Tibial nerve (tissue), 4 donors: ENCODE measurements around the gene ANXA6.

Experiments used
- EP300 ChIP-seq, 2 donors: sonication (generic); formaldehyde crosslinking; IDR thresholded peaks; one replicate each; pipeline ENCODE4 v1.6.1; 2017; ENCODE audit warnings: antibody characterized with exemption in 2 of 2, mild to moderate bottlenecking in 1 of 2
- POLR2A ChIP-seq, 2 donors: fragments of 450-650 bp; IDR thresholded peaks; one replicate each; pipeline ENCODE4 v1.6.1; 2017; ENCODE audit warnings: antibody characterized with exemption in 2 of 2, mild to moderate bottlenecking in 2 of 2, moderate library complexity in 2 of 2
- TF ChIP-seq, protein P1 (sequence below), 5 experiments: fragments of 200-600 bp in 3 of 5; fragments of 450-650 bp in 2 of 5; sonication (generic) in 3 of 5; IDR thresholded peaks; one replicate each; pipeline ENCODE4 v1.5.1; 2016 to 2019; ENCODE audit warnings: antibody characterized with exemption in 5 of 5, mild to moderate bottlenecking in 3 of 5, moderate library complexity in 2 of 5

DNA sequence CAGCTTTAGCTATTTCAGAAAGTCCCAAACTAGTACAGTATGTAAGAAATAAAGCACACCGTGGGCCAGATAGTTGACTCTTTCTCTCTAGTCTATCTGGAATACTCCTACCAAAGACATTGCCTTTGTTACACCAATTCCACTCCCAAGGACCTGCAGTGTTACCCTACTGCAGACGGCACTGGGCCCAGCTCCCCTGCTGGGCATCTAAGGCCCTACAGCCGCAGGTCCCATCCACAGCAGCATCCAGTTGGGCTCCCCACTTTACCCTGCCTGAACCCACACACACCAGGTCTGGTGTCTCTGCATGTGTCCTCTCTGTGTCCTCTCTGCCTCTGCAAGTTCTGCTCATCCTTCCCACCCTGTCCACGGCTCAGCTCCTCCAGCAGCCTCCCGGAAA, 99.3 kb downstream of the ANXA6 start:
- TF ChIP-seq, protein P1, sequence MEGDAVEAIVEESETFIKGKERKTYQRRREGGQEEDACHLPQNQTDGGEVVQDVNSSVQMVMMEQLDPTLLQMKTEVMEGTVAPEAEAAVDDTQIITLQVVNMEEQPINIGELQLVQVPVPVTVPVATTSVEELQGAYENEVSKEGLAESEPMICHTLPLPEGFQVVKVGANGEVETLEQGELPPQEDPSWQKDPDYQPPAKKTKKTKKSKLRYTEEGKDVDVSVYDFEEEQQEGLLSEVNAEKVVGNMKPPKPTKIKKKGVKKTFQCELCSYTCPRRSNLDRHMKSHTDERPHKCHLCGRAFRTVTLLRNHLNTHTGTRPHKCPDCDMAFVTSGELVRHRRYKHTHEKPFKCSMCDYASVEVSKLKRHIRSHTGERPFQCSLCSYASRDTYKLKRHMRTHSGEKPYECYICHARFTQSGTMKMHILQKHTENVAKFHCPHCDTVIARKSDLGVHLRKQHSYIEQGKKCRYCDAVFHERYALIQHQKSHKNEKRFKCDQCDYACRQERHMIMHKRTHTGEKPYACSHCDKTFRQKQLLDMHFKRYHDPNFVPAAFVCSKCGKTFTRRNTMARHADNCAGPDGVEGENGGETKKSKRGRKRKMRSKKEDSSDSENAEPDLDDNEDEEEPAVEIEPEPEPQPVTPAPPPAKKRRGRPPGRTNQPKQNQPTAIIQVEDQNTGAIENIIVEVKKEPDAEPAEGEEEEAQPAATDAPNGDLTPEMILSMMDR (IDR thresholded peaks at IDR 0.05) = no peak
- no peak for TF ChIP-seq EP300 (IDR thresholded peaks at IDR 0.05)
- no peak for TF ChIP-seq POLR2A (IDR thresholded peaks at IDR 0.05)
